HG03521 (cell line): ENCODE data around the gene GGNBP2.
A peak's percentile ranks its signal among the peaks of the same experiment; 100 is the strongest.
"Not testable (repeated sequence)": the region's sequence is repeated elsewhere in the genome, so short reads cannot be mapped to it uniquely, and the experiment has no call there.

ENCODE experiments used
- ATAC-seq: cut with Tn5 transposase; IDR thresholded peaks from one replicate; pipeline ENCODE4 v1.9.1; 2021; ENCODE audit warnings: mild to moderate bottlenecking, moderate library complexity; ENCODE audit not compliant: unreplicated experiment

Gene GGNBP2

GRCh38 chr17:36600465-36600864 lies 55.7 kb downstream of the GGNBP2 start:
- ATAC-seq = no peak

- ATAC-seq = no peak
Measured at GRCh38 chr17:36600936-36601302, 56.2 kb downstream of the GGNBP2 start.

GRCh38 chr17:36601303-36602029 lies 56.7 kb downstream of the GGNBP2 start, which contains the start of gene MRM1:
Gene MRM1, plus strand, starts transcription at chr17:36601583. Its CDS starts 228 bp downstream, at chr17:36601811.
- peak; percentile 84 for ATAC-seq

- ATAC-seq = peak; percentile 12
Measured at GRCh38 chr17:36602030-36602748, 57.5 kb downstream of the GGNBP2 start.

GRCh38 chr17:36602924-36603384 lies 58.2 kb downstream of the GGNBP2 start:
- ATAC-seq = no peak

GRCh38 chr17:36605028-36605427 lies 60.3 kb downstream of the GGNBP2 start:
- ATAC-seq = not testable (repeated sequence)

- no peak for ATAC-seq
Measured at GRCh38 chr17:36608280-36608679, 63.6 kb downstream of the GGNBP2 start.

- no peak for ATAC-seq
Measured at GRCh38 chr17:36608794-36609497, 64.2 kb downstream of the GGNBP2 start.

GRCh38 chr17:36609498-36609862 lies 64.8 kb downstream of the GGNBP2 start:
- no peak for ATAC-seq

- ATAC-seq = no peak
Measured at GRCh38 chr17:36610474-36610873, 65.8 kb downstream of the GGNBP2 start.

GRCh38 chr17:36611345-36612072 lies 66.8 kb downstream of the GGNBP2 start:
- ATAC-seq = no peak

- no peak for ATAC-seq
Measured at GRCh38 chr17:36612323-36612722, 67.6 kb downstream of the GGNBP2 start.

- ATAC-seq = no peak
Measured at GRCh38 chr17:36613155-36613554, 68.4 kb downstream of the GGNBP2 start.

- ATAC-seq = no peak
Measured at GRCh38 chr17:36614081-36614480, 69.4 kb downstream of the GGNBP2 start.

GRCh38 chr17:36614933-36615332 lies 70.2 kb downstream of the GGNBP2 start:
- ATAC-seq = no peak

GRCh38 chr17:36616061-36617029 lies 71.6 kb downstream of the GGNBP2 start:
- ATAC-seq = no peak

- ATAC-seq = no peak
Measured at GRCh38 chr17:36617773-36618172, 73.1 kb downstream of the GGNBP2 start.

- ATAC-seq = no peak
Measured at GRCh38 chr17:36623281-36623680, 78.6 kb downstream of the GGNBP2 start.

GRCh38 chr17:36625188-36625587 lies 80.5 kb downstream of the GGNBP2 start:
- no peak for ATAC-seq

GRCh38 chr17:36627101-36627500 lies 82.4 kb downstream of the GGNBP2 start:
- ATAC-seq = no peak
